ENCODE data around the gene AKAP1.
A peak's percentile ranks its signal among the peaks of the same experiment; 100 is the strongest.

AKAP1 gene

DNA sequence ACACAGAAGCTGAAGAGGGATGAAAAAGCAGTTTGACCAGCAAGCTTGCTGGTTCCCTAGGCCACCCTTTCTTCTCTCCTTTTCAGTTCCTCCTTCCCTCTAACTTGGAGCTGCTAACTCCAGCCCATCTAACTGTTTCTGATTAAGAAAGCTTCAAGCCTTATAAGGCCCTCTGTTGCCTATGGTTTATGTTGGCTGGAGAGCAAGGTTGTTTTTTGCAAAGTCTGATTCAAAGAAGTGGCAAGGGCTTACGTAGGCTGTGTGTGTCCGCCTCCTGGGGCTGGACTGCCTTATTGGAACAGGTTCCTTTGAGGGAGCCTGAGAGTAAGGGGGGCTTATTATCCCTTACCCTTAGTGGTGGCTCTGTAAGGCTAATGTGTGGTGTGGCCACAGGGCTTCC is 7.1 kb downstream of the AKAP1 start:
- Histone ChIP-seq H3K27ac (no peak overlapping the region), H3K27me3 (replicated peaks) (no peaks in the 10 kb centered on the region), H3K4me3 (ENCODE audit: low read depth, low read length) (no peak overlapping the region), H3K36me3 (replicated peaks) (no peaks in the 10 kb centered on the region)
- DNase-seq = peak; percentile 38
- in situ Hi-C loops (cut with HindIII; ENCODE audit: low pct_ligation_motif_present, low sequenced_read_pairs) = no loop called here
- TF ChIP-seq CTCF (IDR thresholded peaks at IDR 0.05; ENCODE audit: low read depth, low read length, missing control alignments) = no peak

GRCh38 chr17:57092779-57093178 is 7.7 kb downstream of the AKAP1 start:
- DNase-seq = no peak
- no peak overlapping the region for H3K4me3 ChIP-seq (ENCODE audit: low read depth, low read length)
- in situ Hi-C loops (cut with HindIII; ENCODE audit: low pct_ligation_motif_present, low sequenced_read_pairs) = no loop called here
- H3K36me3 ChIP-seq (replicated peaks) = no peaks in the 10 kb centered on the region
- no peaks in the 10 kb centered on the region for H3K27me3 ChIP-seq (replicated peaks)
- H3K27ac ChIP-seq = no peak overlapping the region
- TF ChIP-seq CTCF (IDR thresholded peaks at IDR 0.05; ENCODE audit: low read depth, low read length, missing control alignments) = no peak

DNA sequence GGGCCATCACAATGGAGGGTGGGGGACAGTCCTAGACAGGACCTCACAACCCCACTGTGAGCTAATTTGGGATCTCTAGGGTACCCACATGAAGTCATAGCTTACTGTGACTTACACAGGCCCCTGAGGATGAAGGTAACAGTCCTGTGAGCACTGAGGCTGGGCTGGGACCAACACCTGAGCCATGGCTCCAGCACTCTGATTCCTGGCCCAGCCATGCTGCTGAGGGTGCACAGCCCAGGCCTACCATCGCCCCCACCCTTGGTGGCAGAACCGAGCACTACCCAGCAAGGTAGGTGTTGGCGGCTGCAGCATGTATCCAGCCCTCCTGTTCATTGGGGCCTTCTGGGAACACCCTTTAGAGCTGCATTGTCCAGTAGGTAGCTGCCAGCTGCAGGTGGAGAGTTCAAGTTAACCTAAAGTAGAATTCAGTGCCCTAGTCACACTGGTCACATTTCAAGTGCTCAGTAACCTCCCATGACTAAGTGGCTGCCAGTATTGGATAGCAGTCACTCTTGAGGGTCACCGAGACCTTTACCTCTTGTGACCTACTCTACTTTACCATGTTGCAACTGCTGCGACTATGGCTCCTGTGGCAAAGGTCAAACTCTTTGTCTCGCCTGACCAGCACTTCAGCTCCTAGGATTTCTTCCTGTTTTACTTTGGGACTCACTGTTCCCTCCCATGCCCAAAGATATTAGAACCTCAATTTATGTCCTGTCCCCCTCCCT is 11.6 kb downstream of the AKAP1 start:
- TF ChIP-seq CTCF (IDR thresholded peaks at IDR 0.05; ENCODE audit: low read depth, low read length, missing control alignments) = no peak
- no peak for DNase-seq

GRCh38 chr17:57097832-57098421 is 12.9 kb downstream of the AKAP1 start:
- no peak for TF ChIP-seq CTCF (IDR thresholded peaks at IDR 0.05; ENCODE audit: low read depth, low read length, missing control alignments)
- in situ Hi-C loops (cut with HindIII; ENCODE audit: low pct_ligation_motif_present, low sequenced_read_pairs) = no loop called here
- no peak overlapping the region for H3K4me3 ChIP-seq (ENCODE audit: low read depth, low read length)
- H3K27ac ChIP-seq = no peak overlapping the region
- H3K27me3 ChIP-seq (replicated peaks) = no peaks in the 10 kb centered on the region
- no peaks in the 10 kb centered on the region for H3K36me3 ChIP-seq (replicated peaks)
- peak; percentile 63 for DNase-seq

More for the DNA sequence above, 11.6 kb downstream of the AKAP1 start:
- Histone ChIP-seq H3K27me3 (replicated peaks) (no peaks in the 10 kb centered on the region), H3K4me3 (ENCODE audit: low read depth, low read length) (no peak overlapping the region), H3K27ac (no peak overlapping the region), H3K36me3 (replicated peaks) (no peaks in the 10 kb centered on the region)
- in situ Hi-C loops (cut with HindIII; ENCODE audit: low pct_ligation_motif_present, low sequenced_read_pairs) = no loop called here

DNA sequence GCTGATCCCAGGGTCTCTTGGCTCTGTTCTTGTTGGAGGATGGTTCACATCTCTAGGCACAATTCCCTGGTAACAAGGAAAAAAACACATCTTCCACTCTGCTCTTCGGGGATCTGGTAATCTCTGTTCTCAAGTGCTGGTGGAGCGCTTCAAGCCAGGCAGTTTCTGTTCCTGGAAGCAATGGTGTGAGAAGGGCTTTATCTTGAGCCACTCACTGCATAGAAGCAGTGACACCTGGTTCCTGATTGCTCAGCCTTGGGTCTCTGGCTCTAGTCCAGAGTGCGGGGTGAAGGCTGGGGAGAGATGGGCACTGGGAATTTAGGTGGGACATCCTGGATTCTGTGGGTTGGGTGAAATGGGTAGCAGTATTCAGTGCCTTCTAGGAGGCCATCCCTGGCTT is 14.1 kb downstream of the AKAP1 start:
- in situ Hi-C loops (cut with HindIII; ENCODE audit: low pct_ligation_motif_present, low sequenced_read_pairs) = no loop called here
- H3K27me3 ChIP-seq (replicated peaks) = no peaks in the 10 kb centered on the region

More for the DNA sequence above, 14.1 kb downstream of the AKAP1 start:
- no peak overlapping the region for H3K27ac ChIP-seq
- no peaks in the 10 kb centered on the region for H3K36me3 ChIP-seq (replicated peaks)
- no peak for TF ChIP-seq CTCF (IDR thresholded peaks at IDR 0.05; ENCODE audit: low read depth, low read length, missing control alignments)
- no peak overlapping the region for H3K4me3 ChIP-seq (ENCODE audit: low read depth, low read length)
- no peak for DNase-seq
